ENCODE data around the gene ODC1.

GRCh38 chr2:10439185-10439879, 8.8 kb downstream of the ODC1 start:
- TF ChIP-seq, protein P1, sequence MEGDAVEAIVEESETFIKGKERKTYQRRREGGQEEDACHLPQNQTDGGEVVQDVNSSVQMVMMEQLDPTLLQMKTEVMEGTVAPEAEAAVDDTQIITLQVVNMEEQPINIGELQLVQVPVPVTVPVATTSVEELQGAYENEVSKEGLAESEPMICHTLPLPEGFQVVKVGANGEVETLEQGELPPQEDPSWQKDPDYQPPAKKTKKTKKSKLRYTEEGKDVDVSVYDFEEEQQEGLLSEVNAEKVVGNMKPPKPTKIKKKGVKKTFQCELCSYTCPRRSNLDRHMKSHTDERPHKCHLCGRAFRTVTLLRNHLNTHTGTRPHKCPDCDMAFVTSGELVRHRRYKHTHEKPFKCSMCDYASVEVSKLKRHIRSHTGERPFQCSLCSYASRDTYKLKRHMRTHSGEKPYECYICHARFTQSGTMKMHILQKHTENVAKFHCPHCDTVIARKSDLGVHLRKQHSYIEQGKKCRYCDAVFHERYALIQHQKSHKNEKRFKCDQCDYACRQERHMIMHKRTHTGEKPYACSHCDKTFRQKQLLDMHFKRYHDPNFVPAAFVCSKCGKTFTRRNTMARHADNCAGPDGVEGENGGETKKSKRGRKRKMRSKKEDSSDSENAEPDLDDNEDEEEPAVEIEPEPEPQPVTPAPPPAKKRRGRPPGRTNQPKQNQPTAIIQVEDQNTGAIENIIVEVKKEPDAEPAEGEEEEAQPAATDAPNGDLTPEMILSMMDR (IDR thresholded peaks at IDR 0.05; ENCODE audit: low read length), result no peak
- TF ChIP-seq EZH2 (IDR thresholded peaks at IDR 0.05; ENCODE audit: borderline replicate concordance, low read length), result no peak
